ENCODE measurements around the gene WRAP73.

The WRAP73 gene

DNA sequence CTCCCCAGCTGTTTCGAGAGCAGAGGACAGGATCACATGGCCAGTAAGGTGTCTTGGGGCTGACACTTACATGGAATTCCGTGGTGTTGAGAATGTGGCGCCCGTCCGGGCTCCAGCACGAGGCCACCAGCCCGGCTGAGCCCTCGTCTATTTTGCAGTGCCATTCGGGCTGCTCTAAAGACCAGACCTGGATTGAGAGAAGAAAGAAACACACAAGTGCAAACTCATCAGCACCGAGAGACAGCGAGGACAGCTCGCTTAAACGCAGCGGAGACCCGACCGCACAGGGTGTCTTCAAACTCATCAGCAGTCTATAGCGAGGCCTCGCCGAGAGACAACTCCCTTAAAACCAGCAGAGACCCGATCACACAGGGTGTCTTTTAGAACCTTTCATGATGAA is 3.3 kb downstream of the WRAP73 start:
- DNase-seq (ENCODE audit: low spot score) = no peak

GRCh38 chr1:3645666-3646355 is 4.1 kb downstream of the WRAP73 start:
- DNase-seq (ENCODE audit: low spot score) = no peak

DNA sequence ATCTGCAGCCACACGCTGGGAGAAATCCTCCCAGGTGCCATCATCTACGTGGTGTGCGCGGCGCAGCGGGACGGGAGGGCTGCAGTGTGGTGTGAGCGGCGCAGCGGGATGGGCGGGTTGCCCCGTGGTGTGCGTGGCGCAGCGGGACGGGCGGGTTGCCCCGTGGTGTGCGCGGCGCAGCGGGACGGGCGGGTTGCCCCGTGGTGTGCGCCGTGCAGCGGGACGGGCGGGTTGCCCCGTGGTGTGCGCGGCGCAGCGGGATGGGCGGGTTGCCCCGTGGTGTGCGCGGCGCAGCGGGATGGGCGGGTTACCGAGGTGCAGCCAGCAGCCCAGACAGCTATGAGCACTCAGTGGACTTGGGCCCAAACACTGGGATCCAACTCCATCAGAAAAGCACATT is 4.7 kb downstream of the WRAP73 start:
- DNase-seq (ENCODE audit: low spot score) = no peak

- DNase-seq (ENCODE audit: low spot score) = no peak
These were observed 5.6 kb downstream of the WRAP73 start for GRCh38 chr1:3644273-3644672.

- no peak for DNase-seq (ENCODE audit: low spot score)
These were observed 6.8 kb downstream of the WRAP73 start for GRCh38 chr1:3642919-3643675.

DNA sequence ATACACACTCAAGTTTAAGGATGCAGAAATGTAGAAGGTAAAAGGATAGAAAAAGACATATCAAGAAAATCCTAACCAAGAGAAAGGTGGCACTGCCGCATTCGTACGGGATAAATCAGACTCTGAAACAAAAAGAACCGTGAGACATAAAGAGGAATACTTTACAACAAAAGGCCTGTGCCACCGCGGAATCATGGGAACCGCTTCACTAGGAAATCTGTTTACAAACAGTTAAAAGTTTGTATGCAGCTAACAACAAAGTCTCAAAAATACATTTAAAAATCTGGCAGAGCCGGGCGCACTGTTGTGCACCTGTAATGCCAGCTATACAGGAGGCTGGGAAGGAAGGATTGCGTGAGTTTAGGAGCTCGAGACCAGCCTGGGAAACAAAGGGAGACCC is 8.1 kb downstream of the WRAP73 start:
- DNase-seq (ENCODE audit: low spot score) = no peak

GRCh38 chr1:3641046-3641760 is 8.7 kb downstream of the WRAP73 start:
- DNase-seq (ENCODE audit: low spot score) = no peak

DNA sequence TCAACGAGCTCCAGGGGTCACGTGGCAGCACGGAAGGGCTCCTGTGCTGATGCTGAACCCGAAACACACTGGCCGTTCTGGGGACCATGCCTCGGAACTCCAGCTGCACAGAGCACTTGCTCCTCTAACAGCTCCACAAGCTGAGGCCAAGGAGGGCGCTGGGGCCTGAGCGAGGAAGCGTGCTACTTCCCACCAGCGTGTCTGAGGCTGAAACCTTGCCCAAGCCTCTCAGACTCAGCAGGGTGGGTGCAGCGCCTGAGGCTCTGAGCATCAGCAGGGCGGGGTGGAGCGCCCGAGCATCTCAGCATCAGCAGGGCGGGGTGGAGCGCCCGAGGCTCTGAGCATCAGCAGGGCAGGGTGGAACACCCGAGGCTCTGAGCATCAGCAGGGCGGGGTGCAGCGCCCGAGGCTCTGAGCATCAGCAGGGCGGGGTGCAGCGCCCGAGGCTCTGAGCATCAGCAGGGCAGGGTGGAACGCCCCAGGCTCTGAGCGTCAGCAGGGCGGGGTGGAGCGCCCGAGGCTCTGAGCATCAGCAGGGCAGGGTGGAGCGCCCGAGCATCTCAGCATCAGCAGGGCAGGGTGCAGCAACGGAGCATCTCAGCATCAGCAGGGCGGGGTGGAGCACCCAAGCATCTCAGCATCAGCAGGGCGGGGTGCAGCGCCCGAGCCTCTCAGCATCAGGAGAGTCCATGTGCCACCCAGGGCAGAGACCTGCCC is 9.6 kb downstream of the WRAP73 start:
- no peak for DNase-seq (ENCODE audit: low spot score)

- no peak for DNase-seq (ENCODE audit: low spot score)
These were observed 10.4 kb downstream of the WRAP73 start for GRCh38 chr1:3639397-3639911.

GRCh38 chr1:3638676-3639075 is 11.2 kb downstream of the WRAP73 start:
- DNase-seq (ENCODE audit: low spot score) = no peak

- DNase-seq (ENCODE audit: low spot score) = no peak
These were observed 11.9 kb downstream of the WRAP73 start for GRCh38 chr1:3638027-3638426.

DNA sequence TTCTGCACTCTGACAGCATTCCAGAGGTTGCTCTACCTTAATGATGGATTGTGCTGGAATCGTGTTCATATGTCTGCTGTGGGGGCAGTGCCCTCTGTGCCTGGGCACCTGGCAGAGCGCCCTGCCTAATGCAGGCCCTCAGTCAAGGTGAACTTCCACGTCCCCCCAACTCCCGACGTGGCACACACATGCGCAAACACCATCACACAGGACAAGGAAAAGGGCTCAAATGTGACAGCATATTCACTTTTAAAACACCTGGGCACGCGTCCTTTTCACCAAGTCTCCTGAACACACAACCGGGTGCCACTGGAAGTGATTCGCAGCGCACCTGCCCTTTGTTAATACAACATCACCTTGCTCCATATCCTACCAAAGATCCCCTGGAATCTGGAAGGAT is 13.4 kb downstream of the WRAP73 start:
- DNase-seq (ENCODE audit: low spot score) = no peak

DNA sequence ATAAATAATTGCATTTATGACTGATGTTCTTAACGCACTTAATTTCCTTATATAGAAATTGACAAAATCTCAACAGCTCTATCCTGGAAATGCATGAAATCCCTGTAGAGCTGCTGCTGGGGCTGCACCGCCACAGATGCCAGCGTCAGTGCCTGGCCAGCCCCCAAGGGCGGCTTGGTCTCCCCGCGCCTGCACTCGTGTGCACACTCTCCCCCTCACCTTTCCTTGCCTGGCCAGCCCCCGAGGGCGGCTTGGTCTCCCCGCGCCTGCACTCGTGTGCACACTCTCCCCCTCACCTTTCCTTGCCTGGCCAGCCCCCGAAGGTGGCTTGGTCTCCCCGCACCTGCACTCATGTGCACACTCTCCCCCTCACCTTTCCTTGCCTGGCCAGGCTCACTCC is 13.8 kb downstream of the WRAP73 start:
- no peak for DNase-seq (ENCODE audit: low spot score)

GRCh38 chr1:3634059-3634800 is 15.7 kb downstream of the WRAP73 start:
- no peak for DNase-seq (ENCODE audit: low spot score)

- DNase-seq (ENCODE audit: low spot score) = no peak
These were observed 16.4 kb downstream of the WRAP73 start for GRCh38 chr1:3633344-3634058.

GRCh38 chr1:3632716-3633343 is 17.1 kb downstream of the WRAP73 start:
- DNase-seq (ENCODE audit: low spot score) = no peak

GRCh38 chr1:3632298-3632697 is 17.6 kb downstream of the WRAP73 start:
- no peak for DNase-seq (ENCODE audit: low spot score)

GRCh38 chr1:3631320-3632260 is 18.3 kb downstream of the WRAP73 start:
- DNase-seq (ENCODE audit: low spot score) = no peak

- no peak for DNase-seq (ENCODE audit: low spot score)
These were observed 19.0 kb downstream of the WRAP73 start for GRCh38 chr1:3630914-3631313.

Measured in AG08396 (cell line).